IPS-18c (cell line): Measurements from ENCODE around the gene MBTPS2.
"Not testable (repeated sequence)": the region's sequence is repeated elsewhere in the genome, so short reads cannot be mapped to it uniquely, and the experiment has no call there.

Experiments used
- H3K4me3 ChIP-seq: 2 replicates; pipeline ENCODE4 v1.7.0; 2013; ENCODE audit warnings: low read depth, mild to moderate bottlenecking, low read length, moderate library complexity; ENCODE audit not compliant: insufficient read depth
- H3K9me3 ChIP-seq: one replicate; pipeline ENCODE4 v1.6.1; 2013; ENCODE audit warnings: mild to moderate bottlenecking, low read length, moderate library complexity; ENCODE audit not compliant: control insufficient read depth, insufficient read depth

Gene MBTPS2

GRCh38 chrX:21843179-21843578 lies 3.8 kb downstream of the MBTPS2 start:
- H3K4me3 ChIP-seq: no peak overlapping the region
- no peaks in the 10 kb centered on the region for H3K9me3 ChIP-seq

GRCh38 chrX:21845096-21845495 lies 5.7 kb downstream of the MBTPS2 start:
- Histone ChIP-seq H3K4me3 (no peak overlapping the region), H3K9me3 (no peaks in the 10 kb centered on the region)

DNA sequence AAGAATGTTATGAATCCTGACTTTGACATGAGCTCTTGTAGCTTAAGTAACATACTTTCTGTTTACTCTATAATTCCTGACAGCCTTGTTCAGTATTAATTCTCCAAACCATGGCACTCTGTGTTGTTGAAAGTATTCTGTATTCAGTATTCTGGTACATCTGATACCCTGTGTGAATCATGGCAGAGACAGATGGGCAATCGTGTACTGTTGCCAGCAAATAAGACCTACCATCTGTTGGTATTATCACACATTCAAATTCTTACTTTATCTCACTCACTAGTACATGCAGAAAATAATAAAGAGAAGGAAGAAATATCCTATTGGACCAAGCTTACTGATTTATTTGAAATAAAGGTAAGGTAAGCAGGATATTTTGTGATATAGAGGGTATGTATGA lies 7.9 kb downstream of the MBTPS2 start:
- no peak overlapping the region for H3K4me3 ChIP-seq
- no peaks in the 10 kb centered on the region for H3K9me3 ChIP-seq

DNA sequence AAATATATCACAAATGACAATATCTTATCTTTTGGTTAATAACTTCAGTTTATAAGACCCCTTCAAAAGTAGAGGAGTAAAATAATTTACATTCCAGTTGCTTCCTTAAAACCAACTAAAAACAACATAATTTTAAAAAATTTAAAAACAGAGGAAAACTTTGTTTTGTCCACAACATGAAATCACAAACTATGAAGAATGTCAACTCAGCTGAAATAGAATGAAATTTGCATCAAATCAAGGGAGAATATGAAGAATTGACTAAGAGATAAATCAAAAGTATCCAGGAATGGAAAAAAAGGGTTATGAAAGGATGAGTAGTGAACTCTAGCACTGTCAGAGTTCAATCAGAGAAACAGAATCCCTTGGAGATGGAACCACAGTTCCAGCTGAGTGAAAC lies 14.2 kb downstream of the MBTPS2 start:
- Histone ChIP-seq H3K4me3 (no peak overlapping the region), H3K9me3 (no peaks in the 10 kb centered on the region)

DNA sequence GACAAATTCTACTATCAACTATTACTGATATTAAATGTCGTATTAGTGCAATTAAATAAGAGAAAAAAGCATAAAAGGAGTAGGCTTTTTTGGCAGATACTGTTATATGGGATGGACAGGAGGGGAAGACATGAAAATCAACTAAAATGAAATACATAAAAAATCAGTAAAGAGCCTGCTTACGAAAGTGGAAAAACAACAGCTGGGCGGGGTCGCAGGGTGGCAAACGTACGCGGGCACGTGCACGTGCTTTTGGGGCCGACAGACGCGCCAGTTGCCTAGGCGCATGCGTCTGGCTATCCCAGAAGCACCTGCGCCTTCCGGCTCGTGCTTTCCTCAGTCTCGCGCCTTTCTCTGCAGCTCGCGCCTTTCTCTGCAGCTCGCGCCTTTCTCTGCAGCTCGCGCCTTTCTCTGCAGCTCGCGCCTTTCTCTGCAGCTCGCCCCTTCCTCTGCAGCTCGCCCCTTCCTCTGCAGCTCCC lies 16.6 kb downstream of the MBTPS2 start, which contains the start of gene YY2:
YY2 (plus strand) TSS at position 51 of the 479 bp plus-strand sequence. CDS start 498 bp downstream, outside the sequence.
- Histone ChIP-seq H3K9me3 (no peaks in the 10 kb centered on the region), H3K4me3 (no peak within 1 kb of the TSS)

- no peak overlapping the region for H3K4me3 ChIP-seq
- H3K9me3 ChIP-seq: no peaks in the 10 kb centered on the region
These were observed 17.1 kb downstream of the MBTPS2 start for GRCh38 chrX:21856504-21856903.

DNA sequence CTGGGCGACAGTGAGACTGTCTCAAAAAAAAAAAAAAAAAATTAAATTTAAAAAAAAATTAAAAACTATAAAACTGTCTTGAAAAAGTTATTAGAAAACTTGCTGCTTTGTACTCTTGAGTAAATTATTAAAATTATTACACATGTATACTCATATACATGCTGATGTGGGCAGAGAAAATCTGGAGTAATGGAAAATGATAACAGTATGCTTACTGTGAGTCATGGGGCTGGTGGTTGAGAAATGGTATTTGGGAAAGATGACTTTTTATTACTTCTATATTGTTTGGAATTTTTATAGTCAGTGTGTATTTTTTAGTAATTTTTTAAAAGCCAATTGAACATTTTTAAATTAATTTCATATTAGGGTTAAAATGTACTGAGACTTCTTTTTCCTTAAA lies 23.8 kb downstream of the MBTPS2 start:
- Histone ChIP-seq H3K9me3 (no peaks in the 10 kb centered on the region), H3K4me3 (no peak overlapping the region)

GRCh38 chrX:21865436-21865835 lies 26.0 kb downstream of the MBTPS2 start:
- H3K4me3 ChIP-seq: no peak overlapping the region
- no peaks in the 10 kb centered on the region for H3K9me3 ChIP-seq

DNA sequence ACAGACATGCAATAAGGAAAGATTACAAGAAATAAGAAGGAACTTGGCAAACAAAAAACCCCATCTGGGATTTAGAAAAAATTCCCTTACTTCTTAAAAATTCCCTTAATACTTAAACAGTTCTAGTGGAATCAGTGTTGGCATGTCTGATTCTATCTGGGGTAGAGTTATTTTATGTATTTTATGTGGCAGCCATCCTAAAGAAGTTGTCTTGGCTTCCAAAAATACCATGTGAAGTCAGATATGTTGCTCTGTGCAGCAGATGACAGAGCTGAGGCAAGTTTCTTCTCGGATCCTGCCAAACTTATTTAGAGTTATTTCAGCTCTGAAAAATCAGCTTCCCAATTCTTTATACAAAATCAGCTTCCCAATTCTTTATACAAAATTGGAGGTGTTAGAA lies 31.1 kb downstream of the MBTPS2 start:
- H3K4me3 ChIP-seq: no peak overlapping the region
- H3K9me3 ChIP-seq: no peaks in the 10 kb centered on the region

GRCh38 chrX:21873063-21873775 lies 33.8 kb downstream of the MBTPS2 start:
- Histone ChIP-seq H3K9me3 (no peaks in the 10 kb centered on the region), H3K4me3 (no peak overlapping the region)

DNA sequence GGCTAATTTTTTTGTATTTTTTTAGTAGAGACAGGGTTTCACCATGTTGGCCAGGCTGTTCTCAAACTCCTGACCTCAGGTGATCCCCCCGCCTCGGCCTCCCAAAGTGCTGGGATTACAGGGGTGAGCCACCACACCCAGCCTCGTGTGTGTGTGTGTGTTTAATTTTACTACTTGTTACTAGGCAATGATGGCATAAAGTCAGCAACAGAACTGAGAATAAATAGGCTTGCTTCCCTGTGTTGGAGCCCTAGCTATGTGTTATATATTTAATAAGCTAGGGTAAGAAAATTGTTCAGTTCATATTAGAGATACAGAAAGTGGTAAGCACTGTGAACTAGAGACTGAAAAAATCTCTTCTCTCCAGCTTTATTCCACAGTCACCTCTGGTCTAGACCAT lies 34.8 kb downstream of the MBTPS2 start:
- H3K9me3 ChIP-seq, H3K4me3 ChIP-seq: not testable (repeated sequence)

DNA sequence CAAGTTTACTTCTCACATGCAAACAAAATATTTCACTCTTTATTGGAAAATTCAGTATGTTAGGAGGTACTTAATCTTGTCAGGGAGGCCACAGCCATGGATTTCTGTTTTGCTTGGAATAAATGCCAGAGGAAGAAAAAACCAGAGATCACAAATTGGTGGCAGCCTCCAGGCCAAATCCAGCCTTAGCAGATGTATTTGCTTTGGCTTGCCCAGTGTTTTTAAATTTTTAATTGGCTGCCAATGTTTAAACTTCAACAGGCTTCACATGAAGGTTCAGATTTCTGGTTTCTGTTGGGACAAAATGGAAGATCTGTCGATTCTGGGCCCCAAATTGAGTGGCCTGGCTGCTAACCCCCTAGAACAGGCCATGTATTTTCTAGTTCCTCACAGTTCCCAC lies 35.6 kb downstream of the MBTPS2 start:
- no peaks in the 10 kb centered on the region for H3K9me3 ChIP-seq

DNA sequence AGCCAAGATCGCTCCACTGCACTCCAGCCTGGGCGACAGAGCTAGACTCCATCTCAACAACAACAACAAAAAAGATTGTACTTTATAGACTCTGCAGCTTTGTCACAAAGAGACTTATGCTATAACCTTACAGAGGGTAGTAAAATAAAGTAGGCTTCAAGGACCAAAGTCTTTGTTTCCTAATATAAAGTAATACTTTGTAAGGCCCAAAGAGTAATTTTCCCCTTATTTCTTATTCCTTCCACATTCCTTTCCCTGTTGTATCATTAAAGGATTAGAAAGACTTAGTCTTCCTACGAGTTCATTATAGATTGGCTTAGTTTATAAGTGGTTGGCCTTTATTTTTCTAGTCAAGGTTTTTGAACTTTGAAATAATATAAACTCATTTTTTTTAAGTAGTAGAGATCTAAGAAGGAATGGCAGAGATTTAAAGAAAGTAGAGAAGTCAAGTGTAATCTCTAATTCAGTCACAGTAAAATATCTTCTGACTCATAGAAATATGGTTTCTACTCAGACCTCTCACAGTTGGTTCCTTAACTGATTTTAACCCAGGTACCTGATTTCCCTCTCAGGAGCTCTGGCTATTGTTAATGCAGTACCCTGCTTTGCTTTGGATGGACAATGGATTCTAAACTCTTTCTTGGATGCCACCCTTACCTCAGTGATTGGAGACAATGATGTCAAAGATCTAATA lies 42.6 kb downstream of the MBTPS2 start:
- H3K9me3 ChIP-seq: no peaks in the 10 kb centered on the region

More for the DNA sequence above, 35.6 kb downstream of the MBTPS2 start:
- no peak overlapping the region for H3K4me3 ChIP-seq

GRCh38 chrX:21883258-21883657 lies 43.8 kb downstream of the MBTPS2 start:
- Histone ChIP-seq H3K4me3 (no peak overlapping the region), H3K9me3 (no peaks in the 10 kb centered on the region)

More for the DNA sequence above, 42.6 kb downstream of the MBTPS2 start:
- H3K4me3 ChIP-seq: no peak overlapping the region

- no peaks in the 10 kb centered on the region for H3K9me3 ChIP-seq
- H3K4me3 ChIP-seq: no peak overlapping the region
These were observed 46.2 kb downstream of the MBTPS2 start for GRCh38 chrX:21885568-21885967.

DNA sequence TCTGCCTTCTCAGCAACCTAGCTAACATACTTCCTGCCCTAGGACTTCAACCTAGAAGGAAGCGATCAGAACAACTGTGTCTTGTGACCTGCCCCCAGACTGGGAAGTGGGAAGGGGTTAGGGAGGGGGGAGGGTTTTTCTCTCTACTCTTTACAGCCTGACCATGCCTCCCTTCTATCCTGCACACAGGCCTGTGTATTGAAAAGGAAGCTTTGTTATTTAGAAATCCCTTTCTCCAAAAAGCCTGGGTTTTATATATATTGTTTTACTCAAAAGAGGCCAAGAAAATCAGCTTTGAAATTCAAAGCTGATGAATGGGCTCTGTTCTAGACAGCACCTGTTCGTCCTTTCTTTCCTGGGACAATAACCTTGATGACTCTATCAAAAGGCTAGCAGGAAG lies 65.9 kb downstream of the MBTPS2 start:
- Histone ChIP-seq H3K9me3 (no peaks in the 10 kb centered on the region), H3K4me3 (no peak overlapping the region)

DNA sequence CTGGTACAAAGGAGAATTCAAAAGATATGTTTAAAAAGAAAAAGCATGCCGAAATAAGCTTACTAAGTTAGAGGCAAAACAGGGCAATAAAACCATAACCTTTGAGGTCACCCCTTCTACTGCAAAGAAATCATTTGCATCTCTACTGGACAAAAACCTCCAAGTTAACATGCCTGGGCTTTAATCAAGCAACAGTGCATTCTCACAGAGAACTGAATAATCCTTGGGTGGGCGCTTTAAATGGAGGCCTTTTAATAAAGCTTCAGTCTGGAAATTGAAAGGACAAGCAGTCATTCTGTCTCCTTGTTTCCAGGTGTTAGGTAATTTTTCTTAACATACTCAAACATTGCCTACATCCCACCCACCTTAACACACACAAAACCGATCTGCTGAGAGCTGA lies 66.5 kb downstream of the MBTPS2 start:
- Histone ChIP-seq H3K4me3 (no peak overlapping the region), H3K9me3 (no peaks in the 10 kb centered on the region)

GRCh38 chrX:21907260-21907659 lies 67.8 kb downstream of the MBTPS2 start:
- no peak overlapping the region for H3K4me3 ChIP-seq

More at GRCh38 chrX:21907260-21907659, 67.8 kb downstream of the MBTPS2 start:
- no peaks in the 10 kb centered on the region for H3K9me3 ChIP-seq
